GM23248 (cell line): Measurements from ENCODE around the gene PPP4C.

ENCODE experiments used
- EZH2 ChIP-seq: fragments of 200-600 bp; sonication (generic); IDR thresholded peaks from 2 replicates; pipeline ENCODE4 v1.6.1; 2018; ENCODE audit warnings: antibody characterized with exemption, mild to moderate bottlenecking; ENCODE audit not compliant: insufficient read depth, poor library complexity, severe bottlenecking
- EZH2phosphoT487 ChIP-seq: fragments of 200-600 bp; sonication (generic); IDR thresholded peaks from 2 replicates; pipeline ENCODE4 v1.6.1; 2018; ENCODE audit warnings: antibody characterized with exemption, moderate library complexity, mild to moderate bottlenecking, low read depth; ENCODE audit not compliant: insufficient read depth

GRCh38 chr16:30082545-30083090 is 6.8 kb downstream of the PPP4C start:
- no peak for TF ChIP-seq EZH2phosphoT487
- TF ChIP-seq EZH2, result no peak
